ENCODE measurements around the gene OPN4. TPM values are rescaled to one million over a fixed set of nuclear protein-coding genes. Genes with fewer than 3 reads are reported as not detected.

OPN4 gene
- total RNA-seq, 3 donors from 2014 or later (not counting 1 experiment from before 2014, with no cell fraction given) = not detected

DNA sequence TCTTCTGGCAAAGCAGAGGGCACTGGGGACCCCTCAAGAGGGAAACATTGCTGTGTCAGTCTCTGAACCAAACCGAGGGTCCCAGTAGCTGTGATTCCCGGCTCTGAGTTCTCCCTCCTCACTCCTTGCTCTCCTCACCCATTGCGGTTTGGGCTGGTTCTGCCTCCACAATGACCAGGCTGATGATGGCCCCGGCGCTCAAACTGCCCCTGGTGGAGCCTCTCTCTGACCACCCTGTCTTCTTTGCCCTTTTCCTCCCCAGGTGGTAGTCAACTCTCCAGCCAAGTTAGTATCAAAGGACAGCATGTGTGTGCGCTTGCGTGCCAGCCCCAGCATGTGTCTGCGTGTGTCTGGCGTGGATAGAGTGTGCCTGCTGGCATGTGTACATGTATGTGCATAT is 31.1 kb downstream of the OPN4 start:
- Mint-ChIP-seq H3K36me3 (no peaks in the 10 kb centered on the region), H3K27me3 (ENCODE audit: low read depth in 2 of 2) (no peaks in the 10 kb centered on the region)
- 91% methylated on average over 9 of the region's 9 CpGs for WGBS (ENCODE audit: insufficient coverage)

DNA sequence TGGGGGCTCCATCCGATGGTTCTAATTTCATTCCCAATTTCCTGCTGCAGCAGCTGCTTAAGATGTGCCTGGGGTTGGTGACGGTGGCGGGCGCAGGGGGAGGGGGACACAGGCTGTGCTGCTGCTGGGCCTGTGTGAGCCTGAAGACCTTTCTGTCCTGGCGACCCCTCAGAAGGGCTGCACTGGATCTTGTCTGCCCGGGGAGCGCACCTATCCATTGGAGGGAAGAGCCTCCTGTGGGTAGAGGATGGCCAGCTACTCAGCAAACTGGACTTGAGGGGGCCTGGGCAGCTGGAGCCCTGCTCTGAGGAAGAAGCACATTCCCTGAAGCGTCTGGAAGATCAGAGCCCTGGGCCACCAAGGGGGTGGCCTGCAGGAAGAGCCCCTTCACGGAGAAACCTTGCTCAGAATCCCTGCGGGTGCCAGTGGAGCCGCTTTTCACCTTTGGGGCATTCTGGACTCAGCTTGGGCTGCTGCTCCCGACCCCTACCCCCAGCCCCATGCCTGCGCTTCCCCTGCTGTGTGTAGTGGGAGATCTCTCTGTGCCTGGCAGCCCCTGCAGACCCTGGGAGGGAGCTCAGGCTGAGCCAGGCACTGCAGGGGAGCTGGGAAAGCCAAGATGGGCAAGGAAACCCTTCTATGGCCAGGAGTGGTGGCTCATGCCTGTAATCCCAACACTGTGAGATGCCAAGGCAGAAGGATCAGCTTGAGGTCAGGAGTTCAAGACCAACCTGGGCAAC is 31.7 kb downstream of the OPN4 start:
- H3K36me3 Mint-ChIP-seq = no peaks in the 10 kb centered on the region
- H3K9me3 Mint-ChIP-seq = no peaks in the 10 kb centered on the region
- Histone ChIP-seq H3K36me3 (ENCODE audit: control insufficient read depth, insufficient read depth, low read length) (no peaks in the 10 kb centered on the region), H3K4me3 (ENCODE audit: low read length) (no peak overlapping the region), H3K27me3 (ENCODE audit: control insufficient read depth, insufficient read depth, low read length) (no peaks in the 10 kb centered on the region), H3K4me1 (ENCODE audit: control insufficient read depth, insufficient read depth, low read length) (no peaks in the 10 kb centered on the region), H3K9me3 (ENCODE audit: control insufficient read depth, insufficient read depth, low read length) (no peaks in the 10 kb centered on the region), H3K27ac (ENCODE audit: low read length) (no peak overlapping the region)
- no peaks in the 10 kb centered on the region for H3K27me3 Mint-ChIP-seq (ENCODE audit: low read depth in 2 of 2)
- intact Hi-C loops (cut with micrococcal nuclease) = no loop called here
- TF ChIP-seq, protein P1, sequence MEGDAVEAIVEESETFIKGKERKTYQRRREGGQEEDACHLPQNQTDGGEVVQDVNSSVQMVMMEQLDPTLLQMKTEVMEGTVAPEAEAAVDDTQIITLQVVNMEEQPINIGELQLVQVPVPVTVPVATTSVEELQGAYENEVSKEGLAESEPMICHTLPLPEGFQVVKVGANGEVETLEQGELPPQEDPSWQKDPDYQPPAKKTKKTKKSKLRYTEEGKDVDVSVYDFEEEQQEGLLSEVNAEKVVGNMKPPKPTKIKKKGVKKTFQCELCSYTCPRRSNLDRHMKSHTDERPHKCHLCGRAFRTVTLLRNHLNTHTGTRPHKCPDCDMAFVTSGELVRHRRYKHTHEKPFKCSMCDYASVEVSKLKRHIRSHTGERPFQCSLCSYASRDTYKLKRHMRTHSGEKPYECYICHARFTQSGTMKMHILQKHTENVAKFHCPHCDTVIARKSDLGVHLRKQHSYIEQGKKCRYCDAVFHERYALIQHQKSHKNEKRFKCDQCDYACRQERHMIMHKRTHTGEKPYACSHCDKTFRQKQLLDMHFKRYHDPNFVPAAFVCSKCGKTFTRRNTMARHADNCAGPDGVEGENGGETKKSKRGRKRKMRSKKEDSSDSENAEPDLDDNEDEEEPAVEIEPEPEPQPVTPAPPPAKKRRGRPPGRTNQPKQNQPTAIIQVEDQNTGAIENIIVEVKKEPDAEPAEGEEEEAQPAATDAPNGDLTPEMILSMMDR (IDR thresholded peaks at IDR 0.05) = no peak
- DNase-seq (no peak), ATAC-seq (no peak)
- no peak overlapping the region for H3K27ac Mint-ChIP-seq
- 82% methylated on average over 13 of the region's 13 CpGs for WGBS (ENCODE audit: insufficient coverage)
- H3K4me1 Mint-ChIP-seq = peaks cover 0 to 10% of the 10 kb centered on the region in 2 donors
- H3K4me3 Mint-ChIP-seq = no peak overlapping the region

More for the DNA sequence above, 31.1 kb downstream of the OPN4 start:
- H3K36me3 ChIP-seq (ENCODE audit: control insufficient read depth, insufficient read depth, low read length) = no peaks in the 10 kb centered on the region
- DNase-seq (no peak), ATAC-seq (no peak)
- no peaks in the 10 kb centered on the region for H3K4me1 ChIP-seq (ENCODE audit: control insufficient read depth, insufficient read depth, low read length)
- H3K27ac Mint-ChIP-seq = no peak overlapping the region
- TF ChIP-seq, protein P1 (IDR thresholded peaks at IDR 0.05) = no peak
- H3K27ac ChIP-seq (ENCODE audit: low read length) = no peak overlapping the region
- H3K4me3 Mint-ChIP-seq = no peak overlapping the region
- no peaks in the 10 kb centered on the region for H3K9me3 ChIP-seq (ENCODE audit: control insufficient read depth, insufficient read depth, low read length)
- intact Hi-C loops (cut with micrococcal nuclease) = no loop called here
- peaks cover 0 to 10% of the 10 kb centered on the region in 2 donors for H3K4me1 Mint-ChIP-seq
- H3K4me3 ChIP-seq (ENCODE audit: low read length) = no peak overlapping the region
- no peaks in the 10 kb centered on the region for H3K9me3 Mint-ChIP-seq
- no peaks in the 10 kb centered on the region for H3K27me3 ChIP-seq (ENCODE audit: control insufficient read depth, insufficient read depth, low read length)

DNA sequence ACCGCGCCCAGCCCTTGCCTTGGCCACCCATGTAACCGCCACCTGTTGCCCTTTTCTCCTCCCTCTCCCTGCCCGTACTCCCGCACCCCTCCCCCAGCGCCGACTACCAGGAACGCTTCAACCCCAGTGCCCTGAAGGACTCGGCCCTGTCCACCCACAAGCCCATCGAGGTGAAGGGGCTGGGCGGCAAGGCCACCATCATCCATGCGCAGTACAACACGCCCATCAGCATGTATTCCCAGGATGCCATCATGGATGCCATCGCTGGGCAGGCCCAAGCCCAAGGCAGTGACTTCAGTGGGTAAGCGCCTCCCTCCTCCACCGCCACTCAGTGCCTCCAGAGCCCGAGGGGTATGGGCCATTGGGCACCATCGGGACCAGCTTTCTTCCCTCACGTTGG is 32.6 kb downstream of the OPN4 start:
- Histone ChIP-seq H3K27ac (ENCODE audit: low read length) (no peak overlapping the region), H3K9me3 (ENCODE audit: control insufficient read depth, insufficient read depth, low read length) (no peaks in the 10 kb centered on the region), H3K36me3 (ENCODE audit: control insufficient read depth, insufficient read depth, low read length) (no peaks in the 10 kb centered on the region), H3K4me1 (ENCODE audit: control insufficient read depth, insufficient read depth, low read length) (no peaks in the 10 kb centered on the region), H3K4me3 (ENCODE audit: low read length) (no peak overlapping the region), H3K27me3 (ENCODE audit: control insufficient read depth, insufficient read depth, low read length) (no peaks in the 10 kb centered on the region)
- Mint-ChIP-seq H3K27me3 (ENCODE audit: low read depth in 2 of 2) (no peaks in the 10 kb centered on the region), H3K27ac (no peak overlapping the region), H3K9me3 (no peaks in the 10 kb centered on the region), H3K4me3 (no peak overlapping the region), H3K4me1 (peaks cover 0 to 10% of the 10 kb centered on the region in 2 donors), H3K36me3 (no peaks in the 10 kb centered on the region)
- TF ChIP-seq, protein P1 (IDR thresholded peaks at IDR 0.05) = no peak
- ATAC-seq (no peak), DNase-seq (no peak)
- WGBS (ENCODE audit: insufficient coverage) = 94% methylated on average over 19 of the region's 19 CpGs
- intact Hi-C loops (cut with micrococcal nuclease) = no loop called here

DNA sequence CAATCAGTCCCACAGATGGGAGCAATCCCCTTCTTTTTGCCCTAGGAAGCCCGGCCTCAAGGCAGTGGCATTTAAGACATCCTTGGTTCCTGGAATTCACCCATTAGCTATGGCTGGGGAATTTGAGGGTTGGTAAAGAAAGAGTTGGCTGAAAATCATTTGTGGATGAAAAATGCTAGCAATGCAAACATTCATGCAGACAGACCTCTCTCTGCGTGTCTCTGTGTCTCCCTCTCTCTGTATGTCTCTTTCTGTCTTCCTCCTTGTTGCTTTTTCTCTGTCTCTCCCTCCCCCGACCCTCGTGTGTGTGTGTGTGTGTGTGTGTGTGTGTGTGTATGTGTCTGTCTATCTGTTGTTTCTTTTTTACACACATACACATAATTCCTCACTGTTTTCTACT is 33.4 kb downstream of the OPN4 start:
- Mint-ChIP-seq H3K4me1 (peaks cover 0 to 10% of the 10 kb centered on the region in 2 donors), H3K27ac (no peak overlapping the region), H3K4me3 (no peak overlapping the region), H3K27me3 (ENCODE audit: low read depth in 2 of 2) (no peaks in the 10 kb centered on the region), H3K9me3 (no peaks in the 10 kb centered on the region), H3K36me3 (no peaks in the 10 kb centered on the region)
- Histone ChIP-seq H3K27ac (ENCODE audit: low read length) (no peak overlapping the region), H3K4me1 (ENCODE audit: control insufficient read depth, insufficient read depth, low read length) (no peaks in the 10 kb centered on the region), H3K4me3 (ENCODE audit: low read length) (no peak overlapping the region), H3K27me3 (ENCODE audit: control insufficient read depth, insufficient read depth, low read length) (no peaks in the 10 kb centered on the region), H3K36me3 (ENCODE audit: control insufficient read depth, insufficient read depth, low read length) (no peaks in the 10 kb centered on the region), H3K9me3 (ENCODE audit: control insufficient read depth, insufficient read depth, low read length) (no peaks in the 10 kb centered on the region)
- WGBS (ENCODE audit: insufficient coverage) = 67% methylated on average over 2 of the region's 4 CpGs
- ATAC-seq = no peak
- DNase-seq = no peak
- intact Hi-C loops (cut with micrococcal nuclease) = loop anchor here (1.0 kb wide), 1 partner anchor 212 kb away; no protein-coding TSS in a partner anchor
- TF ChIP-seq, protein P1 (IDR thresholded peaks at IDR 0.05) = no peak
